ENCODE data around the gene C10orf71. TPM values are rescaled to one million over a fixed set of nuclear protein-coding genes. Genes with fewer than 3 reads are reported as not detected.

C10orf71 gene
- total and polyA plus RNA-seq, 2 donors (not counting 1 experiment from before 2014, with no cell fraction given) = not detected

- H3K4me1 ChIP-seq (ENCODE audit: control insufficient read depth in 2 of 2, insufficient read depth in 2 of 2, low read length in 2 of 2) = no peaks in the 10 kb centered on the region
- WGBS (ENCODE audit: insufficient coverage) = no CpG with 5 or more reads among the region's 2 CpGs
- TF ChIP-seq EZH2 (IDR thresholded peaks at IDR 0.05; ENCODE audit: borderline replicate concordance, insufficient read depth, low read depth, low read length, poor library complexity, severe bottlenecking) = no peak
- no peak for TF ChIP-seq CTCF (IDR thresholded peaks at IDR 0.05)
- intact Hi-C loops (cut with micrococcal nuclease) = no loop called here
- CTCF ChIA-PET = no interaction called here
- Mint-ChIP-seq H3K27ac (no peak overlapping the region), H3K27me3 (peaks cover 10% of the 10 kb centered on the region), H3K4me1 (no peaks in the 10 kb centered on the region), H3K4me3 (no peak overlapping the region), H3K9me3 (ENCODE audit: insufficient read depth) (no peaks in the 10 kb centered on the region)
- no peak overlapping the region for H3K27ac ChIP-seq (ENCODE audit: low read length in 2 of 2)
- POLR2A ChIA-PET = no interaction called here
- H3K4me3 ChIP-seq (ENCODE audit: control extremely low read depth in 1 of 5, extremely low read depth in 1 of 5, insufficient read depth in 1 of 5, low read depth in 2 of 5, low read length in 4 of 5) = no peak overlapping the region
- no peak overlapping the region for H3K4me2 ChIP-seq (replicated peaks; ENCODE audit: low read depth, low read length, poor library complexity, severe bottlenecking)
- H2AFZ ChIP-seq (ENCODE audit: insufficient read depth, low read depth, low read length, poor library complexity, severe bottlenecking) = no peak overlapping the region
- DNase-seq (no peak), ATAC-seq (ENCODE audit: low read depth) (no peak)
- no peaks in the 10 kb centered on the region for H4K20me1 ChIP-seq (ENCODE audit: control insufficient read depth, insufficient read depth, low read length, poor library complexity, severe bottlenecking)
- H3K27me3 ChIP-seq (replicated peaks in 1 of 4; ENCODE audit: control extremely low read depth in 1 of 4, control insufficient read depth in 3 of 4, insufficient read depth in 4 of 4, low read length in 3 of 4) = no peaks in the 10 kb centered on the region
- H3K36me3 ChIP-seq (replicated peaks in 1 of 2; ENCODE audit: control extremely low read depth in 1 of 2, control insufficient read depth in 1 of 2, extremely low read depth in 1 of 2, insufficient read depth in 2 of 2, low read length in 1 of 2) = no peaks in the 10 kb centered on the region
- H3K9ac ChIP-seq (ENCODE audit: low read length) = no peak overlapping the region
- no peaks in the 10 kb centered on the region for H3K9me3 ChIP-seq (ENCODE audit: control extremely low read depth in 1 of 3, control insufficient read depth in 2 of 3, insufficient read depth in 1 of 3, low read length in 2 of 3)
- H3K79me2 ChIP-seq (ENCODE audit: control insufficient read depth, insufficient read depth, low read length) = no peaks in the 10 kb centered on the region
Observed at GRCh38 chr10:49320191-49320590, 21.2 kb downstream of the C10orf71 start.

- no peaks in the 10 kb centered on the region for H3K9me3 ChIP-seq (ENCODE audit: control extremely low read depth in 1 of 3, control insufficient read depth in 2 of 3, insufficient read depth in 1 of 3, low read length in 2 of 3)
- intact Hi-C loops (cut with micrococcal nuclease) = no loop called here
- Mint-ChIP-seq H3K27me3 (peaks cover 10% of the 10 kb centered on the region), H3K9me3 (ENCODE audit: insufficient read depth) (no peaks in the 10 kb centered on the region), H3K4me1 (no peaks in the 10 kb centered on the region), H3K4me3 (no peak overlapping the region), H3K27ac (no peak overlapping the region)
- POLR2A ChIA-PET = no interaction called here
- TF ChIP-seq EZH2 (IDR thresholded peaks at IDR 0.05; ENCODE audit: borderline replicate concordance, insufficient read depth, low read depth, low read length, poor library complexity, severe bottlenecking) = no peak
- no peak for TF ChIP-seq CTCF (IDR thresholded peaks at IDR 0.05)
- ATAC-seq (ENCODE audit: low read depth) (no peak), DNase-seq (no peak)
- no peaks in the 10 kb centered on the region for H3K79me2 ChIP-seq (ENCODE audit: control insufficient read depth, insufficient read depth, low read length)
- no peak overlapping the region for H3K27ac ChIP-seq (ENCODE audit: low read length in 2 of 2)
- CTCF ChIA-PET = no interaction called here
- WGBS (ENCODE audit: insufficient coverage) = 69% methylated on average over 1 of the region's 3 CpGs
- no peak overlapping the region for H3K4me3 ChIP-seq (ENCODE audit: control extremely low read depth in 1 of 5, extremely low read depth in 1 of 5, insufficient read depth in 1 of 5, low read depth in 2 of 5, low read length in 4 of 5)
- H3K27me3 ChIP-seq (replicated peaks in 1 of 4; ENCODE audit: control extremely low read depth in 1 of 4, control insufficient read depth in 3 of 4, insufficient read depth in 4 of 4, low read length in 3 of 4) = no peaks in the 10 kb centered on the region
- no peaks in the 10 kb centered on the region for H3K4me1 ChIP-seq (ENCODE audit: control insufficient read depth in 2 of 2, insufficient read depth in 2 of 2, low read length in 2 of 2)
- H4K20me1 ChIP-seq (ENCODE audit: control insufficient read depth, insufficient read depth, low read length, poor library complexity, severe bottlenecking) = no peaks in the 10 kb centered on the region
- H3K9ac ChIP-seq (ENCODE audit: low read length) = no peak overlapping the region
- H3K36me3 ChIP-seq (replicated peaks in 1 of 2; ENCODE audit: control extremely low read depth in 1 of 2, control insufficient read depth in 1 of 2, extremely low read depth in 1 of 2, insufficient read depth in 2 of 2, low read length in 1 of 2) = no peaks in the 10 kb centered on the region
- no peak overlapping the region for H2AFZ ChIP-seq (ENCODE audit: insufficient read depth, low read depth, low read length, poor library complexity, severe bottlenecking)
- H3K4me2 ChIP-seq (replicated peaks; ENCODE audit: low read depth, low read length, poor library complexity, severe bottlenecking) = no peak overlapping the region
Observed at GRCh38 chr10:49321021-49321420, 22.1 kb downstream of the C10orf71 start.
